KMS-11 (cell line): ENCODE data around the gene EXOC6B.
"Not testable (repeated sequence)": the region's sequence is repeated elsewhere in the genome, so short reads cannot be mapped to it uniquely, and the experiment has no call there.

Experiments used
- H2AFZ ChIP-seq: fragments of 200-600 bp; sonication (generic); 2 replicates; pipeline ENCODE4 v1.6.1; 2016; ENCODE audit warnings: antibody characterized with exemption, mixed run types, low read depth
- H3K27ac ChIP-seq: fragments of 200-600 bp; sonication (generic); 2 replicates; pipeline ENCODE4 v1.6.1; 2016; ENCODE audit warnings: mild to moderate bottlenecking, mixed run types
- H3K27me3 ChIP-seq: fragments of 200-600 bp; sonication (generic); 2 replicates; pipeline ENCODE4 v1.6.1; 2017; ENCODE audit warnings: mild to moderate bottlenecking, low read depth, mixed run types, moderate library complexity; ENCODE audit not compliant: insufficient read depth
- H3K36me3 ChIP-seq: fragments of 200-600 bp; sonication (generic); 2 replicates; pipeline ENCODE4 v1.6.1; 2017; ENCODE audit warnings: mild to moderate bottlenecking, mixed run types; ENCODE audit not compliant: insufficient read depth
- H3K4me1 ChIP-seq: fragments of 200-600 bp; sonication (generic); 2 replicates; pipeline ENCODE4 v1.6.1; 2016; ENCODE audit warnings: mild to moderate bottlenecking, low read depth, mixed run types; ENCODE audit not compliant: poor library complexity, severe bottlenecking
- H3K4me2 ChIP-seq: fragments of 200-600 bp; sonication (generic); 2 replicates; pipeline ENCODE4 v1.7.0; 2016; ENCODE audit warnings: mild to moderate bottlenecking, mixed run types
- H3K4me3 ChIP-seq: fragments of 200-600 bp; sonication (generic); IDR thresholded peaks from 2 replicates; pipeline ENCODE4 v1.6.1; 2017; ENCODE audit warnings: low read depth, low read length, mixed read lengths; ENCODE audit not compliant: insufficient read depth
- H3K79me2 ChIP-seq: fragments of 200-600 bp; sonication (generic); 2 replicates; pipeline ENCODE4 v1.6.1; 2016; ENCODE audit warnings: low read depth, mixed run types; ENCODE audit not compliant: insufficient read depth
- H3K9ac ChIP-seq: fragments of 200-600 bp; sonication (generic); 2 replicates; pipeline ENCODE4 v1.6.1; 2016; ENCODE audit warnings: mild to moderate bottlenecking, mixed run types
- H4K20me1 ChIP-seq: fragments of 200-600 bp; sonication (generic); 2 replicates; pipeline ENCODE4 v1.6.1; 2016; ENCODE audit warnings: mild to moderate bottlenecking, mixed run types; ENCODE audit not compliant: insufficient read depth
- CTCF ChIP-seq: fragments of 200-600 bp; sonication (generic); conservative IDR thresholded peaks from 2 replicates; pipeline ENCODE4 v1.6.1; 2017; ENCODE audit warnings: low read depth, mild to moderate bottlenecking, antibody characterized with exemption, low read length, moderate library complexity, mixed read lengths

The EXOC6B gene

GRCh38 chr2:72603481-72603880, 222.4 kb downstream of the EXOC6B start:
- H3K79me2 ChIP-seq: no peaks in the 10 kb centered on the region
- H4K20me1 ChIP-seq: no peaks in the 10 kb centered on the region
- no peaks in the 10 kb centered on the region for H3K27me3 ChIP-seq
- no peak overlapping the region for H2AFZ ChIP-seq
- no peak overlapping the region for H3K4me2 ChIP-seq
- H3K4me1 ChIP-seq: no peaks in the 10 kb centered on the region
- H3K36me3 ChIP-seq: no peaks in the 10 kb centered on the region
- H3K27ac ChIP-seq: no peak overlapping the region
- H3K9ac ChIP-seq: no peak overlapping the region
- no peak overlapping the region for H3K4me3 ChIP-seq
- no peak for TF ChIP-seq CTCF

GRCh38 chr2:72602711-72603110, 223.1 kb downstream of the EXOC6B start:
- Histone ChIP-seq H3K4me2 (no peak overlapping the region), H3K36me3 (no peaks in the 10 kb centered on the region)

GRCh38 chr2:72602095-72602494, 223.7 kb downstream of the EXOC6B start:
- Histone ChIP-seq H3K9ac (no peak overlapping the region), H3K27ac (no peak overlapping the region), H3K4me1 (no peaks in the 10 kb centered on the region), H3K36me3 (no peaks in the 10 kb centered on the region), H3K79me2 (no peaks in the 10 kb centered on the region), H3K4me3 (no peak overlapping the region), H3K27me3 (no peaks in the 10 kb centered on the region), H4K20me1 (no peaks in the 10 kb centered on the region), H2AFZ (no peak overlapping the region), H3K4me2 (no peak overlapping the region)
- no peak for TF ChIP-seq CTCF

More at GRCh38 chr2:72602711-72603110, 223.1 kb downstream of the EXOC6B start:
- H2AFZ ChIP-seq: no peak overlapping the region
- no peaks in the 10 kb centered on the region for H3K79me2 ChIP-seq
- no peak overlapping the region for H3K4me3 ChIP-seq
- H3K4me1 ChIP-seq: no peaks in the 10 kb centered on the region
- H3K27me3 ChIP-seq: no peaks in the 10 kb centered on the region
- no peak overlapping the region for H3K9ac ChIP-seq
- H4K20me1 ChIP-seq: no peaks in the 10 kb centered on the region
- no peak for TF ChIP-seq CTCF
- H3K27ac ChIP-seq: no peak overlapping the region

- not testable (repeated sequence) for H4K20me1 ChIP-seq, H3K9ac ChIP-seq, H3K4me3 ChIP-seq, H2AFZ ChIP-seq, H3K36me3 ChIP-seq, H3K79me2 ChIP-seq, H3K4me1 ChIP-seq, H3K27ac ChIP-seq, H3K27me3 ChIP-seq, H3K4me2 ChIP-seq
Measured at GRCh38 chr2:72583836-72584235, 242.0 kb downstream of the EXOC6B start.

GRCh38 chr2:72583376-72583775, 242.5 kb downstream of the EXOC6B start:
- H3K4me3 ChIP-seq: no peak overlapping the region

More at GRCh38 chr2:72583376-72583775, 242.5 kb downstream of the EXOC6B start:
- Histone ChIP-seq H3K36me3 (no peaks in the 10 kb centered on the region), H3K9ac (no peak overlapping the region), H3K4me2 (no peak overlapping the region), H3K4me1 (no peaks in the 10 kb centered on the region), H3K79me2 (no peaks in the 10 kb centered on the region), H2AFZ (no peak overlapping the region), H4K20me1 (no peaks in the 10 kb centered on the region), H3K27ac (no peak overlapping the region), H3K27me3 (no peaks in the 10 kb centered on the region)
- no peak for TF ChIP-seq CTCF
